Esophagus muscularis mucosa (tissue), 4 donors: ENCODE results near the gene F5.

ENCODE experiments used
- EP300 ChIP-seq: sonication (generic); formaldehyde crosslinking; IDR thresholded peaks from one replicate; pipeline ENCODE4 v1.6.1; 2017; ENCODE audit warnings: antibody characterized with exemption
- POLR2A ChIP-seq: fragments of 450-650 bp; IDR thresholded peaks from one replicate; pipeline ENCODE4 v1.6.1; 2017; ENCODE audit warnings: antibody characterized with exemption, moderate library complexity, mild to moderate bottlenecking, low read depth
- POLR2AphosphoS5 ChIP-seq, 2 donors: sonication (generic); formaldehyde crosslinking; IDR thresholded peaks; one replicate each; pipeline ENCODE4 v1.6.1; 2017; ENCODE audit warnings: antibody characterized with exemption in 2 of 2
- TF ChIP-seq, protein P1 (sequence below), 3 experiments: fragments of 200-600 bp in 2 of 3; fragments of 450-650 bp in 1 of 3; sonication (generic) in 2 of 3; IDR thresholded peaks; one replicate each; pipeline ENCODE4 v1.5.1; 2017 to 2019; ENCODE audit warnings: antibody characterized with exemption in 3 of 3, mild to moderate bottlenecking in 2 of 3, moderate library complexity in 1 of 3

DNA sequence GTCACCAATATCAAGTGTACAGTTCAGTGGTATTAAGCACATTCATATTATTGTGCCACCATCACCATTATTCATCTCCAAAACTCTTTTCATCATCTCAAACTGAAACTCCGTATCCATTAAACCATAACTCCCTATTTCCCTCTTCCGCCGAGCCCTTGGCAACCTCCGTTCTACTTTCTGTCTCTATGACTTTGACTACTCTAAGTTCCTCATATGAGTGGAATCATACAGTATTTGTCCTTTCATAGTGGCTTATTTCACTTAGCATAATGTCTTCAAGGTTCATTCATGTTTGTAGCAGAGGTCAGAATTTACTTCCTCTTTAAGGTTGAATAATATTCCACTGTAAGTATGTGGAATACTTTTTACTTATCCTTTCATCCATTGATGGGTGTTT, 21.9 kb upstream of the F5 start:
- TF ChIP-seq EP300 = no peak
- TF ChIP-seq, protein P1, sequence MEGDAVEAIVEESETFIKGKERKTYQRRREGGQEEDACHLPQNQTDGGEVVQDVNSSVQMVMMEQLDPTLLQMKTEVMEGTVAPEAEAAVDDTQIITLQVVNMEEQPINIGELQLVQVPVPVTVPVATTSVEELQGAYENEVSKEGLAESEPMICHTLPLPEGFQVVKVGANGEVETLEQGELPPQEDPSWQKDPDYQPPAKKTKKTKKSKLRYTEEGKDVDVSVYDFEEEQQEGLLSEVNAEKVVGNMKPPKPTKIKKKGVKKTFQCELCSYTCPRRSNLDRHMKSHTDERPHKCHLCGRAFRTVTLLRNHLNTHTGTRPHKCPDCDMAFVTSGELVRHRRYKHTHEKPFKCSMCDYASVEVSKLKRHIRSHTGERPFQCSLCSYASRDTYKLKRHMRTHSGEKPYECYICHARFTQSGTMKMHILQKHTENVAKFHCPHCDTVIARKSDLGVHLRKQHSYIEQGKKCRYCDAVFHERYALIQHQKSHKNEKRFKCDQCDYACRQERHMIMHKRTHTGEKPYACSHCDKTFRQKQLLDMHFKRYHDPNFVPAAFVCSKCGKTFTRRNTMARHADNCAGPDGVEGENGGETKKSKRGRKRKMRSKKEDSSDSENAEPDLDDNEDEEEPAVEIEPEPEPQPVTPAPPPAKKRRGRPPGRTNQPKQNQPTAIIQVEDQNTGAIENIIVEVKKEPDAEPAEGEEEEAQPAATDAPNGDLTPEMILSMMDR (IDR thresholded peaks at IDR 0.05) = no peak
- no peak for TF ChIP-seq POLR2AphosphoS5 (IDR thresholded peaks at IDR 0.05)
- no peak for TF ChIP-seq POLR2A
